ENCODE data around the gene GSK3B.
"Not testable (repeated sequence)": the region's sequence is repeated elsewhere in the genome, so short reads cannot be mapped to it uniquely, and the experiment has no call there.

The GSK3B gene

DNA sequence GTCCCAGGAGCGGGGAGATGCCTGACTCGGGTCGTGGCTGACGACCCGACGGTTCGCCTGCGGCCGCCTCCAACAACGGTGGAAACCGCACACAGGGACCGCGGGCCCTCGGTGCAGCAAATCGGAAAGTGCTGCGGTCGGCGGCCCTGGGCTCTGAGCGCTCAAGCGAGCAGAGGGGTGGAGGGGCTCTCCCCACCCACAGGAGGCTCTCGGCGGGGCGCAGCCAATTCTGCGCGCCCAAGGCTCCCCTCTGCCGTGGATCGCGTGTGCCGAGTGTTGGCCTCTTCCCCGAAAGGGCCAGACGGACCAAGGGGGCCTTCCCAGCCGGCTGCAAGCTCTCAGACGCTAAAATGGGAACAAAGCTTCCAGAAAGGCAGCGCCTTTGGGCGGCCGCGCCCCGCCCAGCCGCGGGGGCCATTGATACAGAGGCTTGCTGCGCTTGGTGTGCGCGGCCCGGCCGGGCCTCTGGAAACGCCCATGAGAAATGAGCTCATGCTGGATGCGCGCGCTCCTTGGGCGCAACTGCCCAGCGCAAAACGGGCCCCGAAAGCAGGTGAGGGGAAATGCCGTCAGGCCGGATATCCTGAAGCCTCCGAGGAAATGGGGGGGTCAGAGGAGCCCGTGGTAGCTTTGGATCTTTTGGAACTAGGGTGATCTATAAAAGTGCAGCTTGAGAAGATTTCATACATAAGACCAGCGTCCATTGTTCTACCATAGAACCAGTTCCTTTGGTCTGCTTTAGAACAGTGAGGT is 1.2 kb upstream of the GSK3B start:
- peak; percentile 84 for DNase-seq

DNA sequence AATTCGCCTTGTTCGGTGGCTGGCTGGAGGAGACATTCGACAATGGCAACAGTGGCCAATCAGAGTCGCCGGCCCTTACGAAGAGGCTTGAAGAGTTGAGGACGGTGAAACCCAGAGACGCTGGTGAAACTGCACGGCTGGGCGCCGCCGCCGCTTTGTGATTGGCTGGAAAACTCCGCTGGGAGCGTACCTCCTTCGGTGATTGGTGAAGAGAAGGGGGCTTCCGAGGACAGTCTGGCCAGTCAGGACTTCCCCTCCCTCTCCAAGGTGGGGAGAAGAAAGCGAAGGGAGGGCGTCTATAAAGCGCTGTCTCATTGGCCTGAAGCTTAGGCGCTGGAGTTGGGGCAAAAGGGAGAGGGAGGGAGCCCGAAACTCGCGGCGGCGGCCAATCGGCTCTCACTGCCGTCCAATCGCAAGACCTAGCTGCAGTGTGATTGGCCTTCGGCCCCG is 554 bp upstream of the GSK3B start:
- DNase-seq = peak; percentile 98

DNA sequence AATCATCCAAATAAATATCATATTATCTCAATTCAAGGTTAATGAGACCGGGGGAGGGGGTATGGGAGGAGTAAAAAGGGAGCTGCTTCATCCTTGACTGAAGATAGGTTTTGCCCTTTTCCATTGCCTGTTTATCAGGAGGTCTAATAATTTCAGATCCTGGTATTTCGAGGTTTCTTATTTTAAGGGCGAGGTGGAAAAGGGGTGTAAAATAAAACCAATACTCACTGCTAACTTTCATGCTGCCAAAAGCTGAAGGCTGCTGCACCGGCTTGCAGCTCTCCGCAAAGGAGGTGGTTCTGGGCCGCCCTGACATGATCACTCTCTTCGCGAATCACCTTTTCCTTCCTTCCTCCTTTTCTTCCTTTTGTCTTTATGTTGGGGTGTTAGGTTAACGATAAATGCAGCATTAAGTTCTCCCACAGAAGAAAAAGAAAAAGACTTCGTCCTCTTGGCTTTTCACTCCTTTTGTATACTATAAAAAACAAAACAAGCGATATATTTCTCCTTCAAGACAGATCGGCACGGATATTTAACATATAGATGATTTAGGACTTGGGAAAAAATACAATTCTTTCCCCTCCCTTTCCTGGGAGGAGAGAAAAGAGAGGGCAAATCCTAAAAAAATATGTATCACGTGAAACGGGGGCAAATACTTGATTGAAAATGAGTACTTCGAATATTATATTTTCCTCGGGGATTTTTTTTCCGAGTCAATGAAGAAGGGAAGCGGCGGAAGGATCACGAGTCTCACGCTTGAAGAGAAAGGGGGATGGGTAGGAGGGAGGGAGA is 932 bp downstream of the GSK3B start:
- peak; percentile 24 for DNase-seq

DNA sequence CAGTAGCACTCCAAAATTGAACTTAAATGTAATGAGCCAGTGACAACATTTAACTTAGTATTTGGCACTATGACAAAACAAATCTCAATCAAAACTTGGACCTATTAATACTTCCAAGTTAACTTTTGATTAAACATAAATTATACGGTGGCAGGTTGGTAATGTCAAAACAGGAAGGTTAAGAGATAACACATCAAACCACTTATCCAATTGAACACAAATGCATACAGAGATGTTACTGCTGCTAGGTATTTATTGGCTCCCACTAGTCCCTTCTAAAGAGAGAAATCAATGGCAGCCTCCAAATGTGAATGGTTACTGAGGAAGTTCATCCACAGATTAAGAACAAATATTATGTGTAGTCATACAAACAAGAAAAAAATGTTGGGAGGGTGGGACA is 1.8 kb downstream of the GSK3B start:
- no peak for DNase-seq

DNA sequence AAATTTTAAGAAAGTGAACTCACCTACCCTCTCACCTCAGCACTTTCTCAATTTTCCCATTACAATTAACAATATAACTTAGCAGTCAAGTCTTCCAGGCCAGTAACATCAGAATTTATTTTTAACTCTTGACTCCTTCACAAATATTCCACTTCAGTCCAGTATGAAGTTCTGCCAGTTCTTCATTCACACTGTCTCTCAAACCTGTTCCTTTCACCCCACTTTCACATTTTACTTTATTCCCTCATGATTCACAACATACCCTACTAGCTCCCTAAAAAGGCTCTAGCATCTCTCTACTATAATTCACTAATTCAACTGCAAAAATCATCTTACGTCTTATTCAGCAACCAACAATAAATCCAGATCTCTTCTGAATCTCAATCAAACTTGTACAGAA is 3.8 kb downstream of the GSK3B start:
- DNase-seq = no peak

DNA sequence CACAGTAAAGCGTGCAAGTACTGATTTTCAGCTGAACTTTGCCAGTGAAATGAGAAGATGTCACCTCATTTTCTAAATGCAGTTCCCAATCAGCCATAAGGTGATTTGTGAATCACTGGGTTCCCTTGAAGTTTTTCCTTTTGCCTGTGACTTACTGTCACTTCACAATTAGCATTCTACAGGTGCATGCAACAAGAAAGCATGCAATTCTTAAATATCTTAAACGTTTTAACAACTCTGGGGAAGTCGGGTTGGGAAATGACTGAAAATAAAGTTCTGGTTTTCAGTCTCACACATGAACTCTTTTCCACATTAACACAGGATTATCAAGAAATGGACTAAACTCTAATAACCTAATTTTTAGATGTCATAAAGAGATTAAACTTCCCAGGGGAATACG is 5.2 kb downstream of the GSK3B start:
- DNase-seq = no peak

DNA sequence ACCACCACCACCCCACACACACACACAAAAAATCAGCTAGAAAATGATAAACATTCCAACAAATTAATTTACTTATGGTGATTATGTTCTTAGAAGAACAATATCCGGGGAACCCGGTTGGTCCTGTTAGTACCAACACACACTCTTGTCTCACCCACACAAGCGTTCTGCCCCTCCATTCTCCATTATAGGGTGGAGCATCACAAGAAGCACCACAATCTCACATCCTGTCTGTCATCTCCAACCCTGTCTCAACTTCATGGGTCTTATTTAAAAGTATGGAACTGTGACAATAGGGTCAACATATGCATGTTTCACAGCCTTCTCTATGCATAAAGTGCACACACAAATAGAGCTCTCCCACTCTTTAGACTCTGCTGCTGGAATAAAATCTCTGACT is 5.6 kb downstream of the GSK3B start:
- no peak for DNase-seq

DNA sequence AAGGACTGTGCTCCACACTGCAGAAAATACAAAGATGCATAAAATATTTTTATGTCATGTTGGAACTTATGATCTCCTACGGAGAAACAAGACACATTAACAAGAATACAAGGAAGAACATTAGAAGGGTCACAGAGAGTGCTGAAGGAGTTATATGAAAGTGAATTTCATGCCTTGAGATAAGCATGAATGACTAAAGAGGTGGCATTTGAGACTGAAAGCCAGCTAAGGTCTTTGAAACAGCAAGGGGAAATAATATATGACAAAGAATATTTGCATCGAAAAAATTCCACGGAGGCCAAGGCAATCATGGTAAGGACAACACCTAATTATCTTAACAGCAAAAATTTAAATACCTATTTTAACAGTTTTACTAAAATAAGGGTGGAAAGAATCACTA is 12.5 kb downstream of the GSK3B start:
- DNase-seq = no peak

DNA sequence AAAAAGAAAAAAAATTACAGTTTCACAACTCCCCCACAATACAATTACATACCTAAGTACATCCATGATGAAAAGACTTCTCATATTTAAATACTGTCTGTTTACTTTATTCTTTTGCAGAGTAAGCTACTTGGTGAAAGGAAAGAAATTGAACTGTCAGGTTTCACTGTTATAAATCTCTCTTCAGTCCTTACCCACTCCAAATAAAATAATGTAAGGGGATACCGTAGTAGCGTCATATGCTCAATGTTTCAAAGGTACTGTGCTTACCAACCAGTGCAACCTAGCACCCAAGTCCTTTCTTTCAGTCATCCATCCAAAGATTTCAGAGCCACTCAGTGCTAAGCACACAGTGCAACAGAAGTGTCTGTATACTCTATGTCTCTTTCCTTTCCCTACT is 13.4 kb downstream of the GSK3B start:
- DNase-seq = no peak

DNA sequence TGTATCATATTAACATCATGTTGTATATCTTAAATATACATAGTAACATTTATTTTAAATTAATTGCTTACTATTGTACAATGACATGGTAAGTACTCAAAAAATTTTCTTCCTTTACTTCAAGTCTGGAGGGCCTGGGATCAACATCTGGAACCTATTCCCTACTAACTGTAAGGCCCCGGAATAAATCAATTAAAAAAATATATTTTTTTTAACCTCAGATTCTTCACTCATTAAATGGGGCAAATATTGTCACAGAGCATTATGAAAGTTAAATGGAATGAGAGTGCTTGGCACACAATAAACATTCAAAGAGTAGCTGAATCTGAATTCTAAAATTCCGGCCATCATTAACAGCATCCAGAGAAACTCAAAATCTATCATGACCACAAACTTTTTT is 16.5 kb downstream of the GSK3B start:
- DNase-seq = no peak

DNA sequence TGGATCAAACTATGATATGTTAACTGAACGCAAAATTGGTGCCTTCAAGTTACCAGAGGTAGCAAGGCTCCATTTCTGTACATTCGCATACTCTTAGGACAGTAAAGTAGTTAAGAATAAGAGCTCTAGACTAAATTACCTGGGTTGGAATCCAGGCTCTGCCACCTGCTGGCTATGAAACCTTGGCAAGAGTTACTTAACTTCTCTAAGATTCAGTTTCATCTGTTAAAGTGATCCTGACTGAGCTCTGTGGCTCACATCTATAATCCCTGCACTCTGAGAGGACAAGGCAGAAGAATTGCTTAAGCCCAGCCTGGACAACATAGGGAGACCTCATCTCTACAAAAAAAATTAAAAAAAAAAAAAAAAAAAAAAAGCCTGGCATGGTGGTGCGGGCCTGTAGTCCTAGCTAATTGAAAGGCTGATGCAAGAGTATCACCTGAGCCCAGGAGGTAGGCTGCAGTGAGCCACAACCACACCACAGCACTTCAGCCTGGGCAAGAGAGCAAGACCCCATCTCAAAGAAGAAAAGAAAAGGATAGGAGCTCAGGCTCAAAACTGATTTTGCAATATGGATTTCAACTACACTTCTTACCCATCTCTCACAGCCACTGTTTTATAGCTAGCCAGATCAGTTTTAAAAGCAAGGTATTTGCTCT is 21.3 kb downstream of the GSK3B start:
- DNase-seq = no peak

DNA sequence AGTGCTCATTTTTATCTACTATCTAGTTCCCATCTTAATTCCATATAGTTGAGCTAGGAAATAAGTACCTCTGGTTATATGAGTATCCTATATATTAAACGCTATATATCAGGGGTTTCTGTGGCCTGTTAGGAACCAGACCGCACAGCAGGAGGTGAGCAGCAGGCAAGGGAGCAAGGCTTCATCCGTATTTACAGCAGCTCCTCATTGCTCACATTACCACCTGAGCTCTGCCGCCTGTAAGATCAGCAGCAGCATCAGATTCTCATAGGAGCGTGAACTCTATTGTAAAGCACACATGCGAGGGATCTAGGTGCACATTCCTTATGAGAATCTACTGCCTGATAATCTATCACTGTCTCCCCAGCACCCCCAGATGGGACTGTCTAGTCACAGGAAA is 23.0 kb downstream of the GSK3B start:
- no peak for DNase-seq

DNA sequence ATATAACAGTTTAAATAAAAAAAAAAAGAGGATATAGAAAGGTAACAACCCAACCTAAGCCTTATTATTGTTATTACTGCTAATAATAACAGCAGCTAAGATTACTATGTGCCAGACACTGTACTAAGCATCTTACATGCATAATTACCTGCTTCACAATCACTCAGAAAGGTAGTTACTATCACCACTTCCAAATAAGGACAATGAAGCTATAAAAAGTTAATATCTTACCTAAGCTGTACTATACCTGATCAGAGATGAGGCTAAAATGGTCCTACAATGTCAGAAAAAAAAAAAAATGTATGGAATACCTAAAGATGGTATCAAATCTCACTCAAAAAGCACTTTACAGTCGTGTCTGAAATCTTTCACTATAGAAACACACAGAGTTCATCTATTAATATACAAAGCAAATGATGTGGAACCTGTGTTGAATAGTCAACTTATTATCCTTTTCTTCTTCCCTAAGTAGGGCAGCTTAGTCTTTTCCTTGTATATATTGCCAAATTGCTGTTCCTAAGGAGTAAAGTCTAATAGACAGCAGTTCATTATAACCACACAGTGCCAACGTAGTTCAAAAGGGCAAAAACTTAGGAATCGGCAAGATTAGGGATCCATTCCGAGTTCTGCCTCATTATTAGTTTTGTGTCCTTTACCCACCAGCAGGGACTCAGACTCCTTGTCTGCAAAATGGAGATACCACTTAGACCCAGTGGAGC is 23.8 kb downstream of the GSK3B start:
- no peak for DNase-seq

DNA sequence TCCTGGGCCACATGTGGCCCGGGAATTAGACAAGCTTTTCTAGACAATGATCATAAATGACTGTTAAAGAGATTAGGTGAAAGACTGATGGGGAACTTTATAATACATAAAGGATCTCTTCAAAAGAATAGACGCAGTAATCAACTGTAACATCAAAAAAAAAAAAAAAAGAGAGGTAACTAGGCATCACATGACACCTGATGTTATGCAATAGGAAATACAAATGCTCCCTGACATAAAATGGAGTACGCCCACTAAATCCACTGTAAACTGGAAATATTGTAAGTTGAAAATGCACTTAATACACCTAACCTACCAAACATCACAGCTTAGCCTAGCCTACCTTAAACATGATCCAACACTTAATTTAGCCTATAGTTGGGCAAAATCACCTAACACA is 27.2 kb downstream of the GSK3B start:
- DNase-seq = no peak

DNA sequence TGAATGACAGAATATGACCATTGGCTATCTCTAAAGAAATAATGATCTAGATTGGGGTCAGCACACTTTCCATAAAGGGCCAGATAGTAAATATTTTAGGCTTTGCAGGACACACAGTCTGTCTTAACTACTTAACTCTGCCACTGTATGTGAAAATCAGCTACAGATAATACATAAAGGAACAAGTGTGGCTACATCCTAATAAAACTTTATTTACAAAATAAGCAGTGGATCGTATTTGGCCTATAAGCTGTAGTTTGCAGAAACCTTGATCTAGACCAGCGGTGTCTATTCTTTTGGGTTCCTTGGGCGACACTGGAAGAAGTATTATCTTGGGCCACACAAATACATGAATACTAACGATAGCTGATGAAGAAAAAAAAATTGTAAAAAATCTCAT is 27.6 kb downstream of the GSK3B start:
- no peak for DNase-seq

DNA sequence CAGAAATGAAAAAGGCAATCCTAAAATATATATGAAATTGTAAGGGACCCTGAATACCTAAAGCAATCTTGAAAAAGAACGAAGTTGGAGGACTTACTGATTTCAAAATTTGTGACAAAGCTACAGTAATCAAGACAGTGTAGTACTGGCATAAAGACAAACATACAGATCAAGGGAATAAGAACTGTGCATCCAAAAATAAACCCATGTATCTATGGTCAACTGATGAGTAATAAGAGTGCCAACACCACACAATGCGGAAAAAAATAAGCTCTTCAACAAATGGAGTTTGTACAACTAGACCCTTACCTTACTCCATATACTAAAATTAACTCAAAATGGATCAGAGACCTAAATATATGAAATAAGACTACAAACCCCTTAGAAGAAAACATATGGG is 29.6 kb downstream of the GSK3B start:
- DNase-seq = no peak

DNA sequence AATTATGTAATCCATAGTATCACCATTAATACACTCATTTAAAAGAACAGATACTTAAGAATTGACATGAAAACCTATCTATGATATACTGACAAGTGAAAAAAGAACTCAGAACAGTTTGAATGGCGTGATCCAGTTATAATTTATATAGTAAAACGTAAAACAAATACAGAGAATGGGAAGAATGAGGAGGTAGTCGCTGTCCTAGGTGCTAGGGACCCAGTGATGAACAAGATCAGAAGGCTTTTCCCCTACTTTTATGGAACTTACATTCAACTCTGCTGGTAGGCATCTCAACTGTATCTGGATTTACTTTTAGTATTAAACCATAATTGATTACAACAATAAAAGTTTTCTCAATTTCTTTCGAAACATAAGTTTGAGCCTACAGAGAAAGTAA is 31.8 kb downstream of the GSK3B start:
- DNase-seq = no peak

DNA sequence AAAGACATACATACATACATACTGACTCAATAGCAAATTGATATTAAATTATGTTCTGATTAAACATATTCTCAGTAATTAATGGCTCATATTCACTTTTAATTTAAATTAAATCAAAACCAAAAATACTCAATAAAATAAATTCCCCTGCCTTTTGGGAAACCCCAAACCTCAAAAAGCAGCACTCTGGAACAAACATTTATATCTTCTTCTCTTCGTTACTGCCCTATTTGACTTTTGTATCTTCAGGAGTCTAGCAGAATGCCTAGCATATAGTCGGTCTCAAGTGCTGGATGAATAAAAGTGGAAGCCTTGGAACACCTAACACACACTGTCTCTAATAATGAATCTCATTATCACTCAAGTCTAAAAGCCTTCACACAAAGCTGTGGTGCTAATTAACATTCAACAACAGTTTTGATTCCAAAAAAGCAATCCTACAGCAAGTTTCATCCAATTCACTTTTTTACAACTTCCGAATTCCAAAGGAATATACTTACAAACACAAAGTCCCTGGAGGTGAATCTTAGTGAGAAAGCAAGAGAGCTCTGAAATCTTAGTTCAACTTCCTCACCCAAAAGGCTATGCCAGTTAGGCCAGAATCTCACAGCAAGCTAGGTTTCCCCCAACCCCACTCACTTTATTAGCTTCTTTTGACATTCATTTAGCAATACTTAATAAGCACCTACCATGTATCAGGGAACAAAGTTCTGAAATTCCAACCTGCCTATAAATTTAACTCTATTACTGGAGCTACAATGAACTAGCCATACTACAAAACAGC is 35.0 kb downstream of the GSK3B start:
- no peak for DNase-seq

DNA sequence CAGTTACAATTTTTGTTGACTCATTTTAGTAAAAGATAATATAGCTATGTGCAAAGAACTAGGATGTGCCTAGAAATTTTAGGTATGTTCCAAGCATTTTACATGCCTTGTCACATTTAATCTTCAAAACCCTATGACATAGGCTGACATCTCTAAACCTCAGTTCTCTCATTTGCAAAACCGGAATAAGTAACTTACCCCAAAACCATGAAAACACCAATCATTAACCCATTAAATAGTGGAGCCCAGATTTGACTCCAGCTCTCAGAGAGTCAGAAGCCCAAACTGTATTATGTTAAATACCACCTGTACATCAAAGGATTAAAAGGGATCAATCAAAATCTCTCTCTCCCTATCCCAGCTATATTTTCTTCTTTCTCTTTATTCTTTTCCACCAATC is 36.6 kb downstream of the GSK3B start:
- no peak for DNase-seq

DNA sequence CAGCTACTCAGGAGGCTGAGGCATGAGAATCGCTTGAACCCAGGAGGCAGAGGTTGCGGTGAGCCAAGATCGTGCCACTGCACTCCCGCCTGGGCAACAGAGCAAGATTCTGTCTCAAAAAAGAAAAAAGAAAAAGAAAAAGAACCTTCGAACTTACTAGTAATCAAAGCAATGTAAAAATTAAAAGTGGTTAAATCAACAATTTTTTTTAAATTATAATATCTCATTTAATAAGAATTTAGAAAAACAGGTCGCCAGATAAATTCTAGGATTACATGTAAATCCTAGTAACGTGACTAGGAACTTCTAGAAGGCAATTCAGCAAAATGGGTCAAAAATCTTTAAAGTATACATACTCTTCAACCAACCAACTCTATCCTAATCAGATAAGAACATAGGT is 37.2 kb downstream of the GSK3B start:
- no peak for DNase-seq

DNA sequence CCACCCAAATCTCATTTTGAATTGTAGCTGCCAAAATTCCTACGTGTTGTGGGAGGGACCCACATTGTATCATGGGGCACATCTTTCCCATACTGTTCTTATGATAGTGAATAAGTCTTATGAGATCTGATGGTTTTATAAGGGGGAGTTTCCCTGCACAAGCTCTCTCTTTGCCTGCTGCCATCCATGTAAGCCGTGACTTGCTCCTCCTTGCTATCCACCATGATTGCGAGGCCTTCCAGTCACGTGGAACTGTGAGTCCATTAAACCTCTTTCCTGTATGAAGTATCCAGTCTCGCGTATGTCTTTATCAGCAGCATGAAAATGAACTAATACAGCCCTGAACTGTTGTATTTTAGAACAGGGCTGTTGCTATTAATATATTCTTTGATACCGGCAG is 40.6 kb downstream of the GSK3B start:
- DNase-seq = not testable (repeated sequence)

DNA sequence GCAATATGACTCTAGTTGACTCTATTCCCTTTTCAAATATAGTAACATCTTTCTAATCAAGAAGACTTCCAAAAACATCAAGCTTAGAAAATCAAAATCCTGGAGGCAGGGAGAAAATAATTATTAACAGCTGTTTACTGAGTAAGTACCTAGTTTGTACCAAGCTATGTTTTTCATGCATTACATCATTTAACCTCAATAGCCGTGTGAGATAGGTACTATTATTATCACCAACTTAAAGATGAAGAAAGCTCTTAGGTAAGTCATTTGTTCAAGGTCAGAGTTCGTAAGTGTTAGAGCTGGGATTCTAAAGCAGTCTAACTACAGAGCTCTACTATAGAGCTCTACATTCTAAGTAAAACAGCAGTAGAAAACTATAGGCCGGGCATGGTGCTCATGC is 41.6 kb downstream of the GSK3B start:
- DNase-seq = no peak

DNA sequence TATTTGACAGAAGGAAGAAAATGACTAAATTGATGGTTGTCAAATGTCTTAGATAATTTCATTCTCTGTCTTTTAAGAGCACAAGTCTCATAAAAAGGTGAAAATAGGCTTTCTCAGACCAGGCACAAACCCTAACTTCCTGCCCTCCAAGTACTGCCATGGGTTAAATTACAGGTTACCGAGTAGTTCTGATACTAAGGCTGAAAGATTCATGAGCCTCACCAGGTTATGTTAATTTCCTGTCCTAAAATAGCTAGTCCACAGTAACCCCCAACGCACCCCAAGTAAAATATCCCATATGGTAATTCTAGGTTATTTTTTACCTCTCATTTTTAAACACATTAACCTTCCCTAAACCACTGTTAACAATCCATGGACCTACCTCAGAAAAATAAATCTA is 42.0 kb downstream of the GSK3B start:
- DNase-seq = no peak
